Renal pelvis (tissue), 4 donors: Measurements from ENCODE around the gene GTSE1. TPM values are rescaled to one million over a fixed set of nuclear protein-coding genes. Genes with fewer than 3 reads are reported as not detected.

ENCODE experiments used
- DNase-seq: peaks from one replicate; pipeline ENCODE4 v3.0.0-alpha.2; 2013
- polyA plus RNA-seq, 3 donors: library from polyadenylated mRNA; unstranded; fragments of 120-200 nt; gene quantifications; one replicate each; pipeline ENCODE4 v1.2.1, GENCODE V29; 2013; ENCODE audit not compliant: insufficient read length in 3 of 3

The GTSE1 gene
- polyA plus RNA-seq, 3 donors, result 18.4 to 22.9 (median 18.6) TPM

DNA sequence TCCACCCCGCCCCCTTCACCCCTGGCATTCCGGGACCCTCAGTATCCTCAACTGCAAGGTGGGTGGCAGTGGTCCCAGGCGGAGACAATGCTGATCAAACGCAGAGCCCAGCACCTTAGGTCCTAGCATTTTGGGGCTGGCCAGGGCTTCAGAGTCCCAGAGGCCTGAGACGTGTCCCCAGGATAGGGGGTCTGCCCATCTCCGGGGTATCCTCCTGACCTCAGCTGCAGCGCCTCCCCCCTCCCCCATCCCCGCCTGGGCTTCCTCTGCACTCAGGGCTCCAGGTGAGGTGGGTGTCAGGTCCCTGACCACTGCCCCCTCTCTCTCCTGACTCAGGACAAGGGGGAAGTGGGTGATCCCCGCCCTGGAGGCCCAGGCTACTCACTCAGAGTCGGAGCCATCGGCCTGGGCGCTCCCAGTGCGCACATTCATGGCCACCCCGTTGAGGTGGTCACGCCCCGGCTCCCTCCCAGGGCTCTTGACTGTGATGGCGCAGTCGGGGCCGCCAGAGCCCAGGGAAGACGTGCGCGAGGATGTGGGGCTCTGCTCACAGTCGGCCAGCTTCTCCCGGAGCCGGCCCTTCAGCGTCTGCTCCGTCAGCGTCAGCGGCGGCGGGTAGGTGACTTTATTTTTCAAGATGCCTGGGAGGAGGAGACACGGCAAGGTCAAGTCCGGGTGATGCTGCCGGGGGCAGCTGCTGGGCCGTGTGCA is 67.1 kb downstream of the GTSE1 start:
- DNase-seq, result no peak

DNA sequence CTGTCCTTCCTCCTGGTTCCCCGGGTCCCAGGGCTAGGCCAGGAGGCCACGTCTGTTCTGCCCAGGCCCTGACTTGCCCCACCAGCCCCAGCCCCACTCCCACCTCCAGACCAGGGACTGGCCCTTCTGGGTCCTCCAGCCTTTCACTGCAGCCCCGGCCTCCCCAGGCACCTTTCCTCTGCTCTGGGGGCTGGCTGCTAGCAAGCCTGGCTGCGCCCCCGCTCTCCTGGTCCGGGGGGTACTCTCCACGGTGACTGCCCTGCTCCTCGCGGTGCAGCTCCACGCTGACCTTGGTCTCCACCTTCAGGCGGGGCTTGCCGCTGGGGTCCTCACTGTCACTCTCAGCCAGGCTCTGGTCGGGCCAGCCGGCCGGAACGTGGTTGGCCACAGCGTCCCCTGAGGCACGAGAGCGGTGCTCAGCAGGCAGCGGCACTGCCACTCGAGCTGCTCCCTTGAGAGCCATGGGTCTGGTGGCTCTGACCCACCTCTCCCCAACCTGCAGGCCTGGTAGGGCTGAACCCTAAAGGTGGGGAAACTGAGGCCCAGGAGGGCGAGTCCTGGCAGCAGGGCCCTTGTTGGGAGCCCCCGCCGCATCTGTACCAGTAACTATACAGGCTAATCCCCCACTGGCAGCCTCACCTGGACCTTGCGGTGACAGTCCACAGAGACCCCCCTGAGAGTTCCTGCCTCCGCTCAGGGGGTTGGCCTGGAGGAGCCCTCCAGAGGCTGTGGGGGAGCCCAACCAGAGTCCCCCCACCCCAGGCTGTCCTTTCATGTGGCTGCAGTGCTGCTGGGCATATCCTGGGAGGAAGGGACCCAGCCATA is 67.9 kb downstream of the GTSE1 start:
- no peak for DNase-seq

DNA sequence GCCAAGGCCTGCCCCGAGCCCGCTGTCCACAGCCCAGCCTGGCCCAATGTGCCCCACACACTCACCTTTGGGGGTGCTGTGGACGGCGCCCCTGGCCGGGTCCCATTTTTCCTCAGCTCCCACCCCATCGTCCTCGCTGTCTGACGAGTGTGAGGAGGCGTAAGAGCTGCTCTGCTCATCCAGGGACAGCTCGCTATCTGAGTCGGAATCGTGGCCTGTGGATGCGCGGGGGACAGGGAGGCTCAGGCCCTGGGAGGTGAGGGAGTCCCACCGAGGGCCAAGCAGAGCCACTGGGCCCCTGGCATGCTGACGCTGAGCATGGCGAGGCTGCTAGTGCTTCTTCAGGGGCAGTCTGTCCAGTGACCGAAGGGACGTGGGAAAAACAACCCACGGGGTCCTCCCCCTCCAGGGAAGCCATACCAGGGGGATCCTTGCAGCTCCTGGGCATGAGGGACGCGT is 68.5 kb downstream of the GTSE1 start:
- DNase-seq, result no peak

DNA sequence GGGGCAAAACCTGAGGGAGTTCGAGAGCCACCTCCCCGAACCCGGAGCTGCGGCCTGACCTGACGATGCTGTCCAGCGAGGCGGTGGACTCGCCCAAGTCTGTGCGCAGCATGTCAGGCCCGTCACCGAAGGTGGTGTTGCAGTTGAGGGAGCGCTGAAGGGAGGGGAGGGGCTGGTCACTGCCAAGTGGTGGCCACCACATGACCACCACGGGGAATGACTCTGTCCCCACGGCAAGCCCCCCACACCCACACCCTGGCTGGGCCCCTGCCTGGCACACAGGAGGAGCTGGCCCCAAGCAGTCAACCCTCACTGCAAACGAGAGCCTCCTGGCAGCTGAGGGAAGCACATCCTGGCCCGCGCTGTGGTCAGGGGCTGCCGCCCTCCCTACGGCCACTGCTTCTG is 69.7 kb downstream of the GTSE1 start:
- no peak for DNase-seq

DNA sequence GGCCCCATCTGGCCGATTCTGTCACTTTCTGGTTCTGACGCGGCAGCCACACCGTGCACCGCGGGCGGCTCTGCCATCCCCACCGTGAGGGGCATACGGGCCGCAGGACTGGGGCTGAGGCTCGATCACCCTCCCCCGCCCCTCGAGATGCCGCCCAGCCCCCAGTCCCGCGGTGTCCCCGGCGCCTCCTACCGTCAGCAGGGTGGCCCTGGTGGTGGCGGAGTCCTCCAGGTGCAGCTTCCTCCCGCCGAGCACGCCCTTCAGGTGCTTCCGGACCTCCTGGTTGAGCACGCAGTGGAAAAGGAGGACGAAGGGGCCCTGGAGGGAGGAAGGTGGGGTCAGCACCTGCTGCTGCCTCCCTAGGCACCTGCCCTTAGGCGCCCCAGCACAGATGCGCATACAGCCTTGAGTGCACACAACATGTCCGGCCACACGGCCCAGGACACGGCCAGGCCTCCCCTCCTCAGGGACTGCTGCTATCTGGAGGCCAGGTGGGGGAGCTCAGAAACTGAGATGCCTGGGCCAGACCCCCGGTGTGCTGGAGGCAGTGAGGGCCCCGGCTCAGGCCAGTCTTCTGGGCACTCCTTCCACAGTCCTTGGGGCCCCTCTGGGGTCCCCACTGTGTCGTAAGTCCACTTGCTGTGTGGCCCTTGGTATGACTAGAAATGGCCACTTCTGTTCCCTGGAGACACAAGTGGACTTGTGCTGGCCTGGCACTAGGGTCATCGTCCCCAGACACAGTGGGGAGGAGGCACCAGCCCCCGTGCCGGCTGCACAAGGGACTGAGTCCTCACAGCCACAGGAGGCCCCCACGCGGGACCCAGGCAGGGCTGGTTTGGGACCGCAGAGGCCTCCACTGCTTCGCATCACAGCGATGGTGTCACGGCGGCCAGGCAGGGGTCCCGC is 70.4 kb downstream of the GTSE1 start:
- no peak for DNase-seq

- no peak for DNase-seq
Observed at GRCh38 chr22:46367707-46368191, 71.1 kb downstream of the GTSE1 start.

GRCh38 chr22:46368422-46368821 is 71.8 kb downstream of the GTSE1 start:
- no peak for DNase-seq

- DNase-seq, result no peak
Observed at GRCh38 chr22:46368871-46369715, 72.4 kb downstream of the GTSE1 start.

- no peak for DNase-seq
Observed at GRCh38 chr22:46369716-46370583, 73.3 kb downstream of the GTSE1 start.

DNA sequence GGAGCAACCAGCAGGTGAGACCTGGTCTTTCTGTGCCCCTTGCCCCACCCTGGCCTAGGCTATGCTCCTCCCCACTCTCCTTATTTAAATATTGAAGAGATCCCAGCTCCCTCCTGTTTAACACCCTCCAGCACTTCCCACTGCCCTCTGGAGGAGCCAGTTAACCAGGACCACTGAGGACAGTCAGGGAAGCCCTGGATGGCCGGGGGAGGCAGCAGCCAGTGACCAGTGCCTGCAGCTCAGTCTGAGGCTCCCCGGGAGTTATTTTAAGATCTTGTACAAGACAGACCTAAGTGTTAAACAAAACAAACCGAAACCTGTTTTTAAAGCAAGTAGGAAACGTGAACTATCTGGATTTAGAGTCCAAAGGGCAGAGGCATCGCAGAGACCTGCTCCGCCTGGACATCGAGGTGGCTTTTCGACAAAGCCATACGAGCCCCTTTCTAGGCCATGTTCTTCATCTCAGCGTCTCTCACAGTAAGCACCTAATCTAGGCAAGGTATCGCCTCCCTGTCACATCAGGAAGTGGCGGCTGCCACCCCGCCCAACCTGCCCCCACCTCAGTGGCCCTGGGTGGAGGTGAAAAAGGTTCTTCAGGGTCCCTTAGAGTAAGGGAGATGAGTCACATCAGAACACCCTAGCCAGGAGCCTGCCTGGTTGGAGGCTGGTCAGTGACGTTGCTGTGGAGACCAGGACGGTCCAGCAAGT is 74.1 kb downstream of the GTSE1 start:
- no peak for DNase-seq

DNA sequence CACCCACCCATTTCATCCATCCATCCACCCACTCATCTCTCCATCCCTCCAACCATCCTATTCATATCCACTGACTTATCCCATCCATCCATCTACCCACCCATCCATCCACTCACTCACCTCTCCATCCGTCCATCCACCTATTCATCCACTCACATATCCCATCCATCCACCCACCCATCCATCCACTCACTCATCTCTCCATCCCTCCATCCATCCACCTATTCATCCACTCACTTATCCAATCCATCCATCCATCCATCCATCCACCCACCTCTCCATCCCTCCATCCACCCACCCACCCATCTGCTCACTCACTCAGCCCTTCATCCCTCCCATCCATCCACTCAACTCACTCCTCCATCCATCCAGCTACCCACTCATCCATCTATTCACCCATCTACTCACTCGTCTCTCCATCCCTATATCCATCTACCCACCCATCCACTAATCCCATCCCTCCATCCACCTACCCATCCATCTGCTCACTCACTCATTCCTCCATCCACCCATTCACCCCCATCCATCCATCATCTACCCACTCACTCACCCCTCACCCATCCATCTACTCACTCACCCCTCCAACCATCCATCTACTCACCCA is 75.1 kb downstream of the GTSE1 start:
- no peak for DNase-seq

DNA sequence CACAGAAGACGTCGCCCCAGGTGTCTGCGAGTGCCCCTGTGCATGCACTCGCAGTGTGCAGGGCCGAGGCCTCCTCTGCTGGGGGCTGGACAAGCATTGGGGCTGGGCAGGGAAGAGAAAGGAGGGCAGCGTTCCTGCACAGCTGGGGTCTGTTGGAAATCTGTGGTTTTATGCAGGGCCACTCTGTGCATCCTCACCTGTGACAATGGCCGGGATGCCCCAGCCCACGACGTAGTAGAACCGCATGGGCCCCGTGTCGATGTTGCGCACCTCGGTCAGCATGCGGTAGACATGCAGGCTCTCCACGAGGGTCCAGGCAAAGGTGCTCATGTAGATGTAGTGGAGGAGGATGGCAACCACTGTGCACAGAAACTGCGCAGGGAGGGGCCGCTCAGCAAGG is 76.0 kb downstream of the GTSE1 start:
- no peak for DNase-seq

- no peak for DNase-seq
Observed at GRCh38 chr22:46373159-46373558, 76.5 kb downstream of the GTSE1 start.

GRCh38 chr22:46373921-46374662 is 77.4 kb downstream of the GTSE1 start:
- DNase-seq, result no peak

- no peak for DNase-seq
Observed at GRCh38 chr22:46374663-46375474, 78.2 kb downstream of the GTSE1 start.

GRCh38 chr22:46376111-46376510 is 79.4 kb downstream of the GTSE1 start:
- DNase-seq, result no peak

DNA sequence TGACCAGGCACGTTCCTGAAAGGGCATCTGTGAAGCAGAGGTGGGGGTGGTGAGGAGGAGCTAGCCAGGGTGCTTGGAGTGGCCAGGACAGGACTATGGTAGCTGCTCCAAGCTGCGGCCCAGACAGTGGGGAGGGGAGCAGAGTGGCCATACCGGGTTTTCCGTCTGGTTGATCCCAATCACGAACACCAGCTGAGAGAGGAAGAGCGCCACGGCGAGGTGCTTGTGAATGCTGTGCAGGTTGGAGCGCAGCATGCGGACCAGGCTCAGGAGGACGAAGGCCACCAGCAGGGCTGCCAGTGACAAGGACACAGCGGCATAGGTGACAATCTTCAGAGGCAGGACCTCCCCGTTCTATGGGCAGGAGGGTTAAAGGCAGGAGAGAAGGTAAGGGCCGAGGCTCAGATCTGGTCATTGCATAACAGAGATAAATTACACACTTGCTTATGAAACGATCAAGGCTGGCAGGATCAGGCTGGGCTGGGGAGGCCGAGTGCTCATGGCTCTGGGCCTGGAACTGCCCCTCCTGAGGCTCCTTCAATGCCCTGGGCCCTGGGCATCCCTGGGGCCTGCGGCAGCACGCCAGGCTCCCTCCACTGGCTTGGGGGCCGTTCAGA is 80.3 kb downstream of the GTSE1 start:
- DNase-seq, result no peak
